ENCODE data around the gene CCDC71L. TPM values are rescaled to one million over a fixed set of nuclear protein-coding genes. Genes with fewer than 3 reads are reported as not detected.
"Not testable (repeated sequence)": the region's sequence is repeated elsewhere in the genome, so short reads cannot be mapped to it uniquely, and the experiment has no call there.

The CCDC71L gene
- total RNA-seq, 1 experiment from 2014 or later: 13.0 TPM

DNA sequence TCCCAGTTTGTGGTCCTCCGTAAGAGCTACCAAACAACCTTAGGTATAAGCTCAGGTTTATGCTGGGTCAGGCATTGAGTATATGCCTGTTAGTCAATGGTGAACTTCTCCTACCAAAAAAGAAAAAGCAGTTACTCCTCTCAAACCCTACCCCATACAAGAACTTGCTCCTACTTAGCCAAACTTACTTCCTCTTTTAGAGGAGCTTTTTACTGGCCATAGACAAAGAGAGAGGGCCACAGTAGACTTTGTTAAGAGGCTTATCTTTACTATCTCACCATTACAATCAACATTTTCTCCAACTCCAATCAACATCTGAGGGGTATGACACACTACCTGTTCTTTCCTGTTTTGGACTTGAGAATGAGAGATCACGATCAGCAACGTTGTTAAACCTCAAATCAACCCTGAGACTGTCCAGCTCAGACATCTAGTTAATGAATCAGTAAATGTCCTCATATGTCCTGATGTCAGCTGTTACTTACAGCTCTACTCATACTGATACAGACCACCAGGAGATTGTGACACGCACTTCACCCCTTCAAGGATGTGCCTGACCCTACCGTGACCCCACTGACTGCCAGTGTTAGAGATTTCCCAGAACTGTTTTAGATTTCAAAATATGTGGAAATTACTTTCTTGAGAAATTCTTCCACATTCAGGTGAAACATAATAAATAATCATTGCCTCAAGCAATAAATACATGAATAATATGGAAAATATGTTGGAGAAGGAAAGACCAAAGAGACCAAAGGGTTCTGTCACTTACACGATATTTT is 18.4 kb upstream of the CCDC71L start:
- no peaks in the 10 kb centered on the region for H3K36me3 Mint-ChIP-seq (ENCODE audit: insufficient read depth, unreplicated experiment)
- no peak overlapping the region for H3K4me3 Mint-ChIP-seq (ENCODE audit: unreplicated experiment)
- no peaks in the 10 kb centered on the region for H3K9me3 Mint-ChIP-seq (ENCODE audit: unreplicated experiment)
- no peak overlapping the region for H3K27ac Mint-ChIP-seq (ENCODE audit: low read depth, unreplicated experiment)
- POLR2A ChIA-PET: interaction anchor here (1.1 to 1.4 kb wide), 4 partner anchors 20 to 329 kb away, joined by 3 to 4 read pairs (median 3); no protein-coding TSS in a partner anchor
- intact Hi-C loops (cut with micrococcal nuclease): no loop called here
- no peaks in the 10 kb centered on the region for H3K27me3 Mint-ChIP-seq (ENCODE audit: insufficient read depth, unreplicated experiment)
- CTCF ChIA-PET: interaction anchor here (0.5 to 1.6 kb wide), 8 partner anchors 19 to 1785 kb away, joined by 3 to 12 read pairs (median 3); partner anchors contain the start of gene CCDC71L
- no TSS peak for BruUV-seq (replicated peaks)
- peaks cover 12% of the 10 kb centered on the region for H3K4me1 Mint-ChIP-seq (ENCODE audit: insufficient read depth, unreplicated experiment)
- TF ChIP-seq, protein P1, sequence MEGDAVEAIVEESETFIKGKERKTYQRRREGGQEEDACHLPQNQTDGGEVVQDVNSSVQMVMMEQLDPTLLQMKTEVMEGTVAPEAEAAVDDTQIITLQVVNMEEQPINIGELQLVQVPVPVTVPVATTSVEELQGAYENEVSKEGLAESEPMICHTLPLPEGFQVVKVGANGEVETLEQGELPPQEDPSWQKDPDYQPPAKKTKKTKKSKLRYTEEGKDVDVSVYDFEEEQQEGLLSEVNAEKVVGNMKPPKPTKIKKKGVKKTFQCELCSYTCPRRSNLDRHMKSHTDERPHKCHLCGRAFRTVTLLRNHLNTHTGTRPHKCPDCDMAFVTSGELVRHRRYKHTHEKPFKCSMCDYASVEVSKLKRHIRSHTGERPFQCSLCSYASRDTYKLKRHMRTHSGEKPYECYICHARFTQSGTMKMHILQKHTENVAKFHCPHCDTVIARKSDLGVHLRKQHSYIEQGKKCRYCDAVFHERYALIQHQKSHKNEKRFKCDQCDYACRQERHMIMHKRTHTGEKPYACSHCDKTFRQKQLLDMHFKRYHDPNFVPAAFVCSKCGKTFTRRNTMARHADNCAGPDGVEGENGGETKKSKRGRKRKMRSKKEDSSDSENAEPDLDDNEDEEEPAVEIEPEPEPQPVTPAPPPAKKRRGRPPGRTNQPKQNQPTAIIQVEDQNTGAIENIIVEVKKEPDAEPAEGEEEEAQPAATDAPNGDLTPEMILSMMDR (IDR thresholded peaks at IDR 0.05; ENCODE audit: unreplicated experiment): no peak
- peak; percentile 74 for DNase-seq (ENCODE audit: unreplicated experiment)

DNA sequence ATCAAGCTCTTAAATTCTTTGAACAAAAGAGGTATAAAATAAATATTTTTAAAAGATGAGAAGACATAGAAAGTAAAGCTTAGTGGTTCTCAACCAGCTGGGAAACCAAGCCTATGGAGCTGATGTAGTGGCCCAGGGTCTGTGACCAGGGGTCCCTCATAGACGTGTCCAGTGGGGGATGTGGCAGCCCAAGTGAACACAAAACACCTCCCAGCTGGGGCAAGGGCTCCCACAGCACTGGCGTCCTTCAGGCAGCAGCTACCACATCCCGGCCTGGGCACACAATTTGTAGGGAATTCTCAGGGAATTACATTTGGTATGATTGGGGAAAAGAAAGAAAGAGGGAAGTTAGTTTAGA is 17.8 kb upstream of the CCDC71L start:
- Mint-ChIP-seq H3K36me3 (ENCODE audit: insufficient read depth, unreplicated experiment) (no peaks in the 10 kb centered on the region), H3K4me1 (ENCODE audit: insufficient read depth, unreplicated experiment) (peaks cover 12% of the 10 kb centered on the region), H3K27ac (ENCODE audit: low read depth, unreplicated experiment) (no peak overlapping the region), H3K4me3 (ENCODE audit: unreplicated experiment) (no peak overlapping the region), H3K9me3 (ENCODE audit: unreplicated experiment) (no peaks in the 10 kb centered on the region), H3K27me3 (ENCODE audit: insufficient read depth, unreplicated experiment) (no peaks in the 10 kb centered on the region)
- ChIA-PET CTCF (interaction anchor here (0.5 to 1.6 kb wide), 8 partner anchors 19 to 1784 kb away, joined by 3 to 12 read pairs (median 3); partner anchors contain the start of gene CCDC71L), POLR2A (interaction anchor here (1.3 kb wide), 2 partner anchors 20 to 41 kb away, joined by 3 read pairs; no protein-coding TSS in a partner anchor)
- no peak for DNase-seq (ENCODE audit: unreplicated experiment)
- TF ChIP-seq, protein P1 (IDR thresholded peaks at IDR 0.05; ENCODE audit: unreplicated experiment): no peak
- BruUV-seq (replicated peaks): no TSS peak
- intact Hi-C loops (cut with micrococcal nuclease): no loop called here

- H3K4me3 Mint-ChIP-seq (ENCODE audit: unreplicated experiment); intact Hi-C loops (cut with micrococcal nuclease): not testable (repeated sequence)
These were observed 15.5 kb upstream of the CCDC71L start for GRCh38 chr7:106676506-106676905.

GRCh38 chr7:106673688-106674087 is 12.7 kb upstream of the CCDC71L start:
- POLR2A ChIA-PET; H3K27ac Mint-ChIP-seq (ENCODE audit: low read depth, unreplicated experiment); H3K36me3 Mint-ChIP-seq (ENCODE audit: insufficient read depth, unreplicated experiment); BruUV-seq (replicated peaks); H3K27me3 Mint-ChIP-seq (ENCODE audit: insufficient read depth, unreplicated experiment); H3K4me1 Mint-ChIP-seq (ENCODE audit: insufficient read depth, unreplicated experiment); intact Hi-C loops (cut with micrococcal nuclease); DNase-seq (ENCODE audit: unreplicated experiment); H3K4me3 Mint-ChIP-seq (ENCODE audit: unreplicated experiment); H3K9me3 Mint-ChIP-seq (ENCODE audit: unreplicated experiment): not testable (repeated sequence)
- CTCF ChIA-PET: interaction anchor here (1.2 kb wide), 1 partner anchor 62 kb away, joined by 4 read pairs; no protein-coding TSS in a partner anchor

More at GRCh38 chr7:106676506-106676905, 15.5 kb upstream of the CCDC71L start:
- H3K27me3 Mint-ChIP-seq (ENCODE audit: insufficient read depth, unreplicated experiment); CTCF ChIA-PET; BruUV-seq (replicated peaks); DNase-seq (ENCODE audit: unreplicated experiment); POLR2A ChIA-PET; H3K27ac Mint-ChIP-seq (ENCODE audit: low read depth, unreplicated experiment); H3K9me3 Mint-ChIP-seq (ENCODE audit: unreplicated experiment); H3K36me3 Mint-ChIP-seq (ENCODE audit: insufficient read depth, unreplicated experiment): not testable (repeated sequence)
- peaks cover 12% of the 10 kb centered on the region for H3K4me1 Mint-ChIP-seq (ENCODE audit: insufficient read depth, unreplicated experiment)

DNA sequence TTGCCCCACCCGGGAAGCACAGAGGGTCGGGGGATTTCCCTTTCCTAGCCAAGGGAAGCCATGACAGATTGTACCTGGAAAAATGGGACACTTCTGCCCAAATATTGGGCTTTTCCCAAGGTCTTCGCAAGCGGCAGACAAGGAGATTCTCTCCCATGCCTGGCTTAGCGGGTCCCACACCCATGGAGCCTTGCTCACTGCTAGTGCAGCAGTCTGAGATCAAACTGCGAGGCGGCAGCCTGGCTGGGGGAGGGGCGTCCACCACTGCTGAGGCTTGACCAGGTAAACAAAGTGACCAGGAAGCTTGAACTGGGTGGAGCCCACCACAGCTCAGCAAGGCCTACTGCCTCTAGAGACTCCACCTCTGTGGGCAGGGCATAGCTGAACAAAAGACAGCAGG is 11.0 kb upstream of the CCDC71L start:
- POLR2A ChIA-PET; H3K36me3 Mint-ChIP-seq (ENCODE audit: insufficient read depth, unreplicated experiment); H3K9me3 Mint-ChIP-seq (ENCODE audit: unreplicated experiment); H3K4me3 Mint-ChIP-seq (ENCODE audit: unreplicated experiment); H3K27ac Mint-ChIP-seq (ENCODE audit: low read depth, unreplicated experiment); H3K4me1 Mint-ChIP-seq (ENCODE audit: insufficient read depth, unreplicated experiment); DNase-seq (ENCODE audit: unreplicated experiment); intact Hi-C loops (cut with micrococcal nuclease); H3K27me3 Mint-ChIP-seq (ENCODE audit: insufficient read depth, unreplicated experiment); BruUV-seq (replicated peaks): not testable (repeated sequence)
- CTCF ChIA-PET: interaction anchor here (0.7 kb wide), 1 partner anchor 68 kb away, joined by 4 read pairs; no protein-coding TSS in a partner anchor

Measured in MCF 10A (cell line).